GM21423 (cell line): Measurements from ENCODE around the gene MXRA7.

Source experiments
- ATAC-seq: cut with Tn5 transposase; IDR thresholded peaks from one replicate; pipeline ENCODE4 v1.9.1; 2021; ENCODE audit warnings: mild to moderate bottlenecking, moderate library complexity; ENCODE audit not compliant: unreplicated experiment

MXRA7 gene

GRCh38 chr17:76681222-76682137 is 29.3 kb downstream of the MXRA7 start:
- no peak for ATAC-seq

- no peak for ATAC-seq
Measured at GRCh38 chr17:76679239-76679638, 31.5 kb downstream of the MXRA7 start.

GRCh38 chr17:76678330-76678729 is 32.4 kb downstream of the MXRA7 start:
- ATAC-seq, result no peak

- ATAC-seq, result no peak
Measured at GRCh38 chr17:76677406-76677805, 33.4 kb downstream of the MXRA7 start.

- ATAC-seq, result no peak
Measured at GRCh38 chr17:76676629-76677028, 34.1 kb downstream of the MXRA7 start.

GRCh38 chr17:76675648-76676047 is 35.1 kb downstream of the MXRA7 start:
- ATAC-seq, result no peak

GRCh38 chr17:76674600-76674999 is 36.2 kb downstream of the MXRA7 start:
- no peak for ATAC-seq

- no peak for ATAC-seq
Measured at GRCh38 chr17:76673729-76674128, 37.0 kb downstream of the MXRA7 start.

GRCh38 chr17:76672892-76673291 is 37.9 kb downstream of the MXRA7 start:
- no peak for ATAC-seq

- ATAC-seq, result no peak
Measured at GRCh38 chr17:76672270-76672851, 38.4 kb downstream of the MXRA7 start.

- peak; percentile 15 for ATAC-seq
Measured at GRCh38 chr17:76671912-76672262, 38.9 kb downstream of the MXRA7 start.

GRCh38 chr17:76671123-76671911 is 39.4 kb downstream of the MXRA7 start:
- peak; percentile 96 for ATAC-seq

- no peak for ATAC-seq
Measured at GRCh38 chr17:76670718-76671122, 40.0 kb downstream of the MXRA7 start.

- no peak for ATAC-seq
Measured at GRCh38 chr17:76670020-76670717, 40.6 kb downstream of the MXRA7 start.

GRCh38 chr17:76667786-76668453 is 42.8 kb downstream of the MXRA7 start:
- ATAC-seq, result no peak

- ATAC-seq, result no peak
Measured at GRCh38 chr17:76667491-76667755, 43.3 kb downstream of the MXRA7 start.

- ATAC-seq, result no peak
Measured at GRCh38 chr17:76660656-76661042, 50.1 kb downstream of the MXRA7 start.

- no peak for ATAC-seq
Measured at GRCh38 chr17:76659928-76660655, 50.7 kb downstream of the MXRA7 start.

- ATAC-seq, result no peak
Measured at GRCh38 chr17:76658242-76658662, 52.5 kb downstream of the MXRA7 start.
